Panc1 (cell line): ENCODE results near the gene CACNA1I.

ENCODE experiments used
- POLR2AphosphoS5 ChIP-seq: IDR thresholded peaks from 2 replicates; pipeline ENCODE4 v1.6.1; 2012; ENCODE audit warnings: mild to moderate bottlenecking, low read depth, low read length, moderate library complexity
- TCF7L2 ChIP-seq: IDR thresholded peaks from 2 replicates; pipeline ENCODE4 v1.6.1; 2011; ENCODE audit warnings: mild to moderate bottlenecking, low read depth, low read length, inconsistent platforms
- TF ChIP-seq, protein P1 (sequence below): fragments of 450-650 bp; IDR thresholded peaks from 2 replicates; pipeline ENCODE4 v1.5.1; 2017; ENCODE audit warnings: mild to moderate bottlenecking

DNA sequence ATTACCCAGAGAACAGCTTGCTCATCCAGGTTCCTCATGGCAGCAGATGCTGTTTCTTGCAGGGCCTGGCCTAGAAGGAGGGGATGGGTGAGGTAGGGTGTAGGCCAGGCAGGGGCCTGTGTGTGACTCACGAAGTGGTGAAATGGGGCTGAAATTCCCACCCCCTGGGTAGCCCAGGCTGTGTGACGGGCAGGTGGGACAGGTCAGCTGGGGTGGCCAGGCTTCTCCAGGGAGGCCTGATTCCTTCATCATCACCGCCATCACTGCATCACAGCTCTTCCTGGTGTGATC is 83.2 kb downstream of the CACNA1I start:
- TF ChIP-seq TCF7L2 = no peak
- TF ChIP-seq, protein P1, sequence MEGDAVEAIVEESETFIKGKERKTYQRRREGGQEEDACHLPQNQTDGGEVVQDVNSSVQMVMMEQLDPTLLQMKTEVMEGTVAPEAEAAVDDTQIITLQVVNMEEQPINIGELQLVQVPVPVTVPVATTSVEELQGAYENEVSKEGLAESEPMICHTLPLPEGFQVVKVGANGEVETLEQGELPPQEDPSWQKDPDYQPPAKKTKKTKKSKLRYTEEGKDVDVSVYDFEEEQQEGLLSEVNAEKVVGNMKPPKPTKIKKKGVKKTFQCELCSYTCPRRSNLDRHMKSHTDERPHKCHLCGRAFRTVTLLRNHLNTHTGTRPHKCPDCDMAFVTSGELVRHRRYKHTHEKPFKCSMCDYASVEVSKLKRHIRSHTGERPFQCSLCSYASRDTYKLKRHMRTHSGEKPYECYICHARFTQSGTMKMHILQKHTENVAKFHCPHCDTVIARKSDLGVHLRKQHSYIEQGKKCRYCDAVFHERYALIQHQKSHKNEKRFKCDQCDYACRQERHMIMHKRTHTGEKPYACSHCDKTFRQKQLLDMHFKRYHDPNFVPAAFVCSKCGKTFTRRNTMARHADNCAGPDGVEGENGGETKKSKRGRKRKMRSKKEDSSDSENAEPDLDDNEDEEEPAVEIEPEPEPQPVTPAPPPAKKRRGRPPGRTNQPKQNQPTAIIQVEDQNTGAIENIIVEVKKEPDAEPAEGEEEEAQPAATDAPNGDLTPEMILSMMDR = no peak
- no peak for TF ChIP-seq POLR2AphosphoS5
